Measurements from ENCODE around the gene XIRP1. TPM values are rescaled to one million over a fixed set of nuclear protein-coding genes. Genes with fewer than 3 reads are reported as not detected.

Gene XIRP1
- total and polyA plus RNA-seq, 2 of the 13 experiments (the other 11 are each of a cell fraction or from before 2014, with no cell fraction given) = not detected

- H3K4me2 ChIP-seq (ENCODE audit: low read depth, low read length) = no peak overlapping the region
- CTCF ChIA-PET (ENCODE audit: low intra/inter-chr PET ratio, low total read pairs) = no interaction called here
- no peak for ATAC-seq
- H4K20me1 ChIP-seq (ENCODE audit: insufficient read depth, low read length) = no peaks in the 10 kb centered on the region
- no peaks in the 10 kb centered on the region for H3K36me3 ChIP-seq (replicated peaks in 1 of 2; ENCODE audit: control insufficient read depth in 1 of 2, insufficient read depth in 2 of 2, low read length in 2 of 2)
- H2AFZ ChIP-seq (ENCODE audit: low read length) = no peak overlapping the region
- H3K4me1 ChIP-seq (ENCODE audit: insufficient read depth, low read length) = peaks cover 6% of the 10 kb centered on the region; the same call in 1 of the 2 replicates
- no peak for DNase-seq (ENCODE audit: low spot score)
- TF ChIP-seq, protein P1, sequence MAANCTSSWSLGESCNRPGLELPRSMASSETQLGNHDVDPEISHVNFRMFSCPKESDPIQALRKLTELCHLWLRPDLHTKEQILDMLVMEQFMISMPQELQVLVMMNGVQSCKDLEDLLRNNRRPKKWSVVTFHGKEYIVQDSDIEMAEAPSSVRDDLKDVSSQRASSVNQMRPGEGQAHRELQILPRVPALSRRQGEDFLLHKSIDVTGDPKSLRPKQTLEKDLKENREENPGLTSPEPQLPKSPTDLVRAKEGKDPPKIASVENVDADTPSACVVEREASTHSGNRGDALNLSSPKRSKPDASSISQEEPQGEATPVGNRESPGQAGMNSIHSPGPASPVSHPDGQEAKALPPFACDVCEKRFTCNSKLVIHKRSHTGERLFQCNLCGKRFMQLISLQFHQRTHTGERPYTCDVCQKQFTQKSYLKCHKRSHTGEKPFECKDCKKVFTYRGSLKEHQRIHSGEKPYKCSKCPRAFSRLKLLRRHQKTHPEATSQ (CRISPR knock-in tag; IDR thresholded peaks at IDR 0.05; ENCODE audit: borderline replicate concordance) = no peak
- no peak for TF ChIP-seq PRPF4 (IDR thresholded peaks at IDR 0.05; ENCODE audit: low read depth, low read length, poor library complexity, severe bottlenecking)
- TF ChIP-seq EEA1 (CRISPR knock-in tag; IDR thresholded peaks at IDR 0.05; ENCODE audit: borderline replicate concordance) = no peak
- no peak for TF ChIP-seq RXRB (CRISPR knock-in tag; IDR thresholded peaks at IDR 0.05; ENCODE audit: borderline replicate concordance)
- TF ChIP-seq ZNF513 (CRISPR knock-in tag; conservative IDR thresholded peaks at IDR 0.05) = no peak
- no peak for TF ChIP-seq ZNF430 (CRISPR knock-in tag; IDR thresholded peaks at IDR 0.05)
- TF ChIP-seq HMGXB3 (CRISPR knock-in tag; IDR thresholded peaks at IDR 0.05; ENCODE audit: borderline replicate concordance) = no peak
- no peak for TF ChIP-seq TSC22D2 (CRISPR knock-in tag; IDR thresholded peaks at IDR 0.05; ENCODE audit: borderline replicate concordance)
- TF ChIP-seq ZBTB20 (CRISPR knock-in tag; IDR thresholded peaks at IDR 0.05; ENCODE audit: borderline replicate concordance, low read depth) = no peak
- no peak for TF ChIP-seq MNT (IDR thresholded peaks at IDR 0.05)
- TF ChIP-seq, protein P2, sequence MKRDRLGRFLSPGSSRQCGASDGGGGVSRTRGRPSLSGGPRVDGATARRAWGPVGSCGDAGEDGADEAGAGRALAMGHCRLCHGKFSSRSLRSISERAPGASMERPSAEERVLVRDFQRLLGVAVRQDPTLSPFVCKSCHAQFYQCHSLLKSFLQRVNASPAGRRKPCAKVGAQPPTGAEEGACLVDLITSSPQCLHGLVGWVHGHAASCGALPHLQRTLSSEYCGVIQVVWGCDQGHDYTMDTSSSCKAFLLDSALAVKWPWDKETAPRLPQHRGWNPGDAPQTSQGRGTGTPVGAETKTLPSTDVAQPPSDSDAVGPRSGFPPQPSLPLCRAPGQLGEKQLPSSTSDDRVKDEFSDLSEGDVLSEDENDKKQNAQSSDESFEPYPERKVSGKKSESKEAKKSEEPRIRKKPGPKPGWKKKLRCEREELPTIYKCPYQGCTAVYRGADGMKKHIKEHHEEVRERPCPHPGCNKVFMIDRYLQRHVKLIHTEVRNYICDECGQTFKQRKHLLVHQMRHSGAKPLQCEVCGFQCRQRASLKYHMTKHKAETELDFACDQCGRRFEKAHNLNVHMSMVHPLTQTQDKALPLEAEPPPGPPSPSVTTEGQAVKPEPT (CRISPR knock-in tag; IDR thresholded peaks at IDR 0.05; ENCODE audit: low read depth) = no peak
- intact Hi-C loops (cut with micrococcal nuclease; ENCODE audit: unreplicated experiment) (no loop called here), in situ Hi-C loops (cut with HindIII; ENCODE audit: extremely low pct_ligation_motif_present, low pct_unique_long_range_greater_than_20kb) (loop anchor here (5.0 to 10.0 kb wide), 2 partner anchors 60 to 197 kb away; partner anchors contain the start of gene SLC25A38)
- peaks cover 4 to 31% of the 10 kb centered on the region in 2 experiments; a peak in 4 of 5 replicates for H3K27me3 ChIP-seq (ENCODE audit: control insufficient read depth in 1 of 2, insufficient read depth in 2 of 2, low read length in 2 of 2)
- no peak for FAIRE-seq
- WGBS (ENCODE audit: low lambda C conversion rate) = 40% methylated on average over 10 of the region's 23 CpGs
- H3K4me3 ChIP-seq (replicated peaks in 1 of 3; ENCODE audit: insufficient read depth in 1 of 3, low read depth in 2 of 3, low read length in 3 of 3) = no peak overlapping the region
- H3K9me3 ChIP-seq (ENCODE audit: low read length) = no peaks in the 10 kb centered on the region
- BruUV-seq (replicated peaks) = no TSS peak
- H3K27ac ChIP-seq (ENCODE audit: extremely low read length, insufficient read depth, low read length) = no peak overlapping the region
- H3K79me2 ChIP-seq (ENCODE audit: insufficient read depth, low read length) = no peaks in the 10 kb centered on the region
- H3K9ac ChIP-seq (ENCODE audit: insufficient read depth, low read depth, low read length) = no peak overlapping the region
- POLR2A ChIA-PET = no interaction called here
Observed at GRCh38 chr3:39187372-39188155, 4.8 kb downstream of the XIRP1 start.
